ENCODE data around the gene ABCA7.
A peak's percentile ranks its signal among the peaks of the same experiment; 100 is the strongest.
"Not testable (repeated sequence)": the region's sequence is repeated elsewhere in the genome, so short reads cannot be mapped to it uniquely, and the experiment has no call there.

ABCA7 gene

GRCh38 chr19:1017115-1017905 is 22.6 kb upstream of the ABCA7 start:
- DNase-seq: no peak

DNA sequence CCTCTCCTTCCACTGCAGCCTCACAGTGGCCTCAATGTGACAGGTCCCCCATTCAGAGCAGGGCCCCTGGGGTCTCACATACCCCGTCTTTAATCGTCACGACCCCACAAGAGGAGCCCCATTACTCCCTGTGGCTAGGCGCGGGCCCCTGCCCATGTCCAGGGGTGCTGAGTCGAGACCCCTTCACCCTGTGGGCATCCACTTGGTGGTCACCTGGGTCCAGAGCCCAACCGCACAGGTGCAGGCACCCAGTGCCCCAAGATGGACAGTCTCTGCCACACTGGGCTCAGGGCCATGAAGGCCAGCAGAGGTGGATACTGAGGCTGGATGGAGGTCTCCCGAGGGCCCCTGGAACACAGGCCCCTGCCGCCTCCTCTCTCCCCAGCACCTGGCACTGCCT is 22.0 kb upstream of the ABCA7 start:
- no peak for DNase-seq

DNA sequence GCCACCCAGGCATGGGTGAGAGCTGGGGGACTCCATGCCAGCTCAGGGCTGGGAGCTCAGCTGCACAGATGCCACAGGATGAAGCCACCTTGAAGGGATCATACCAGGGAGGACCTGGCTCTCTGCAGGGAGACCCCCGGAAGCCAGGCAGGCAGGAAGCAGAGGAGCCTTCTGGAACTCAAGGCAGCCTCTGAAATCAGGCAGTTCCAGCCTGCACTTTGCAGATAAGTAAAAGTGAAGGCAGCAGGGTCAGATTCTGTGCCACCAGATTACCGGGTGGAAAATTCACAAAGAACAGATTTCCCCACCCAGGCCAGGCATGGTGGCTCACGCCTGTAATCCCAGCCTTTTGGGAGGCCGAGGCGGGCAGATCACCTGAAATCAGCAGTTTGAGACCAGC is 21.5 kb upstream of the ABCA7 start:
- DNase-seq: no peak

- no peak for DNase-seq
These were observed 20.8 kb upstream of the ABCA7 start for GRCh38 chr19:1018932-1019615.

DNA sequence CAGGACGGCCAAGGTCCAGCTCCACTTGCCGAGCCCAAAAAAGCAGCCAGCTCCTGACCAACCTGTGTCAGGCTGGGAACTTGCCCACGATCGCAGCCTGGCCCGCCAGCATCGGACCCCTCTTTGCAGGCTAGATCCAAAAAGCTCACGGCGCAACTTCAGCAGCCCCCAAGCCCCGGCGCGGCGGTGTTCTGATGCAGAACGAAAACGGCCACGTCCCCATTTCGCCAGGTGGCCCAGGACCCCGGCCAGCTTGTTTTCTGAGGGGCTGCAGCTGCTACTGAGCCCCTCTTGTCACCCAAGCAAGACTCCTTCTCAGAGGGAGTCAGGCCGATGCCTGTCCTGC is 20.3 kb upstream of the ABCA7 start:
- no peak for DNase-seq

DNA sequence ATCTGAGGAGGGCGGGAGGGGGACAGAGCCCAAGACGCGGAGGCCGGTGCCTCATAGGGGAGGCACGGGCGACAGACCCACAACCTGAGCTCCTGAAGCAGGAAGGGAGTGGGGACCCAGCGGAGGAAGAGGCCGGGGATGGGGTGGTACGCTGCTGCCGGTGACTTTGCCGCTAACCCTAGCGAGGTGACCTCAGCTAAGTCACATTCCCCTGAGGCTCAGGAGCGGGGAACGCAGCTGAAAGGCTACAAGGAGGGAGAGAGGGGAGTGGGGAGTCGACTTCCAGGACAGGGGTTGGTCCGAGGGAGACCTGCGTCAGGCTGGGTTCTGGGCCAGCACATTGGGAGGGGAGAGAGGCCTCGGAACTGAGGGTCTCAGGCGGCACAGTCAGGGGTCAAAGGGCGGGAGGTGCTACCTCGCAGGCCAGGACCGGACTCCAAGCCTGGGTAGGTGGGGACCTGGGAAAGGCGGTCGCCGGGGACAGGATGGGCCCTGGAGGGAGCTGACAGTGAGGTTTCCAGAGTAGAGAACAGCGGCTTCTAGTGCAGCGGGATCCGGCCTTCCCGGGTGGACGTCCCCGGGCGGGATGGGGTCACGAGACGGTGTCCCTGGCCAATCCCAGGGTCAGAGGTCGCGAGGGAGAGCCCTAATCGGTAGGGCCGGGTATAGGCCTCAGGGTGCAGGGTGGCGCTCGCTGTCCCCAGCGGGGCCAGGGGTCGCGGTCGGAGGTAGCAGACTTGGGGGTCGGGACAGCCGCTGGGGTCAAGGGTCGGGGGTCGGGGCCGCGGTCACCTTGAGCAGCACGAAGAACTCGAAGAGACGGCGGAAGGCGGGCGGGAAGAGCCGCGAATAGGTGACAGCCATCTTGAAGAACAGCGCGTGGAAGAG is 19.7 kb upstream of the ABCA7 start:
- no peak for DNase-seq

- peak; percentile 99 for DNase-seq
These were observed 19.0 kb upstream of the ABCA7 start, which contains the start of gene TMEM259 for GRCh38 chr19:1020868-1021425. Gene TMEM259, minus strand, starts transcription at chr19:1021123. Its CDS starts 127 bp downstream, at chr19:1020996.

GRCh38 chr19:1023883-1024188 is 16.1 kb upstream of the ABCA7 start:
- not testable (repeated sequence) for DNase-seq

DNA sequence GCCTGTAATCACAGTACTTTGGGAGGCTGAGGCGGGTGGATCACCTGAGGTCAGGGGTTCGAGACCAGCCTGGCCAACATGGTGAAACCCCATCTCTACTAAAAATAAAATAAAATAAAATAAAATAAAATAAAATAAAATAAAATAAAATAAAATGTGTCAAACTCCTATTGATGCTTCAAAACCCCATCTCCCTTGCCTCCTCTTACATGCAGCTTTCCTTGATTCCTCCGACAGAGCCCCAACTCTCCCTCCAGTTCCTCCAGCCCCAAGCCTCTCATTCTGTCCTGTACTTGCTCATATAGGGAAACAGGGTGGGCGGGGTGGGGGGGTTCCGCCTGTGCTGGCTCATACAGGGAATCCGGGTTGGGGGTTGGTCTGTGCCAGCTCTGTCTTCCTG is 14.8 kb upstream of the ABCA7 start:
- not testable (repeated sequence) for DNase-seq

- peak; percentile 91 for DNase-seq
These were observed 13.7 kb upstream of the ABCA7 start, which contains the start of gene CNN2 for GRCh38 chr19:1025960-1026782. Gene CNN2, plus strand, starts transcription at chr19:1026608. Its CDS starts 54 bp downstream, at chr19:1026662.

- peak; percentile 70 for DNase-seq
These were observed 12.9 kb upstream of the ABCA7 start for GRCh38 chr19:1026783-1027649.

DNA sequence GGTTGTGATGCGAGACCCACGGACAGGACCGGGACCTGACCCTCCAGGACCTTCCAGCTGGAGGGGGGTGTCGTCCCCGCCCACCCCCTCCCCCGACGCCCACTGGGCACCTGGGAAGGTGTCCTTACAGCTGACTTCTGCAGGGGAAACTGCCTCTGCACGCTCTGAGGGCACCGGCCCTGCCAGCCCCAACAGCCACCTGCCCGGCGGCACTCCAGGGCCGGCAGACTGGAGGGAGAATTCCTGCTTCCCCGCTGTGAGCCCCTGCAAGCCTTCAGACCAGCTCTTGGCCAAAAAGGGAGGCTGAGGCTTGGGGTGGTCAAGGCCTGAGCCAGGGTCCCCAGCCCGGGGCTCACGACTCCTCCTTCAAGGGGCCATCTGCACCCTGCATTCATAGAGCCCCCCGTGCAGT is 12.3 kb upstream of the ABCA7 start:
- DNase-seq: peak; percentile 49

- DNase-seq: peak; percentile 93
These were observed 11.6 kb upstream of the ABCA7 start for GRCh38 chr19:1028062-1028926.

GRCh38 chr19:1032264-1032867 is 7.5 kb upstream of the ABCA7 start:
- DNase-seq: no peak

DNA sequence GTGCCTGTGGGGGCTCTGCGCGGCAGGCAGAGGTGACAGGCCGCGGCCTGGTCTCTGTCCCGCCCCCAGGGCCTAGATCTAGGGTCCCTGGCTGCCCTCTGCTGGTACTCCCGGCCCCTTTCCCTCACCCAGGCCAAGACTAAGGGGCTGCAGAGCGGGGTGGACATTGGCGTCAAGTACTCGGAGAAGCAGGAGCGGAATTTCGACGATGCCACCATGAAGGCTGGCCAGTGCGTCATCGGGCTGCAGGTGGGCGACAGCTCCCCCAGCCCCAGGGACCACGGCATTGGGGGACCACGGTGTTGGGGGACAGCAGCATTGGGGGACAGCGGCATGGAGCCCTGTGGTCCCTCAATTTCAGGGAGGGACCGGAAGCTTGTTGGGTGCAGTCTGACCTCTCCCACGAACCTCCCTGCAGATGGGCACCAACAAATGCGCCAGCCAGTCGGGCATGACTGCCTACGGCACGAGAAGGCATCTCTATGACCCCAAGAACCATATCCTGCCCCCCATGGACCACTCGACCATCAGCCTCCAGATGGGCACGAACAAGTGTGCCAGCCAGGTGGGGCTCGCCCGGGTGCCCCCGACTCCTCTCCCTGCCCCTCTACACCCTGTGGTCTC is 3.8 kb upstream of the ABCA7 start:
- no peak for DNase-seq

DNA sequence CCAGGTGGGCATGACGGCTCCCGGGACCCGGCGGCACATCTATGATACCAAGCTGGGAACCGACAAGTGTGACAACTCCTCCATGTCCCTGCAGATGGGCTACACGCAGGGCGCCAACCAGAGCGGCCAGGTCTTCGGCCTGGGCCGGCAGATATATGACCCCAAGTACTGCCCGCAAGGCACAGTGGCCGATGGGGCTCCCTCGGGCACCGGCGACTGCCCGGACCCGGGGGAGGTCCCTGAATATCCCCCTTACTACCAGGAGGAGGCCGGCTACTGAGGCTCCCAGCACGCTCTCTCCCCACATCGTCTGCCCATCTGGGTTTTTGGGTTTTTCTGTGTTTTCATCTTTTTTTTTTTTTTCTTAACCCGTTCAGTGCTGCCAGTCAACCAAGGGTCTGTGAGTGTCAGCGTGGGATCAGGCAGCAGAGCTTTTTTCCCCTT is 2.3 kb upstream of the ABCA7 start:
- no peak for DNase-seq

- no peak for DNase-seq
These were observed 795 bp upstream of the ABCA7 start for GRCh38 chr19:1038978-1039645.

DNA sequence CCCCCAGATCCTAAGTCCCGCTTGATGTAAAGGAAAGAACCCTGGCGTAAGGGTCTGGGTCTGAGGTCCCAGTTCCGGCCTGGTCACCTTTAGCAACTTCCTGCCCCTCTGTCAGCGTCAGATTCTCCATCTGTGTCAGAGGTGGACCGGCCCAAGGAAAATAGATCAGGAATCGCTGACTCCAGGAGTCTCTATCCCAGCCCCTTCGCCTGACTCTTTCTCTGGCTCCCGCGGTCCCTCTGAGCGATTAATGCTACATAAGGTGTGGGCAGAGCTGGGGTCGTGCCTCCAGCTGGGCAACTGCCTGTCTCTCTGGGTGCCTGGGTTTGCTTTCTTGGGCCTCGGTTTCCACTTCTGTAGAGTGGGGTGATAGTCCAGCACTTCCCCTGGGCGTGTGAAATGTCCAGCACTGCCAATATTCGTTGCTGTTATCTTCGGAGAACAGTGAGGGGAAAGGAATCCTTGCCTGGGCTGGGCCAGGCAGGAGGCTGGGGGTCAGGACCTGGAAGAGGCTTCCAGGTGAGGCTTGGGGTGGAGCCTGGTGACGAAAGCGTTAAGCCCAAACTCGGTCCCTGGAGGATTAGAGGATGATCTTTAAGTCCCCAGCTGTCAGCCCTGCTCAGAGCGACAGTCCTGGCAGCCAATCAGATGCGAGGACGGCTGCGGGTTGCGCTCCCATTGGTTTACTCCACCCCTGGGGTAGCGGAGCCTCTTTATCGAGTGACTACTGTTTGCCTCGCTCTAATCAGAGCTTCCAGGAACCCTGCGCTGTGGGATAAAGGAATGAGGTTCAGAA is 767 bp downstream of the ABCA7 start:
- peak; percentile 96 for DNase-seq

Measured in eye (tissue), 1 donor.